GM12865 (cell line): Measurements from ENCODE around the gene IGSF23.
"Not testable (repeated sequence)": the region's sequence is repeated elsewhere in the genome, so short reads cannot be mapped to it uniquely, and the experiment has no call there.

ENCODE experiments used
- DNase-seq: peaks from one replicate; pipeline ENCODE4 v3.0.0; 2010; ENCODE audit warnings: low read depth
- H3K4me3 ChIP-seq: 2 replicates; pipeline ENCODE4 v1.5.1; 2011; ENCODE audit warnings: mild to moderate bottlenecking, low read depth, low read length, control low read depth
- CTCF ChIP-seq: IDR thresholded peaks from 2 replicates; pipeline ENCODE4 v1.5.1; 2011; ENCODE audit warnings: low read length, control low read depth, low read depth, inconsistent platforms; ENCODE audit not compliant: insufficient read depth; ENCODE audit errors: missing control alignments

IGSF23 gene

GRCh38 chr19:44587963-44588770, 25.2 kb upstream of the IGSF23 start:
- no peak overlapping the region for H3K4me3 ChIP-seq
- peak; percentile 10 for DNase-seq
- TF ChIP-seq CTCF: no peak

GRCh38 chr19:44588771-44589112, 24.6 kb upstream of the IGSF23 start:
- H3K4me3 ChIP-seq: no peak overlapping the region
- DNase-seq: no peak
- TF ChIP-seq CTCF: no peak

DNA sequence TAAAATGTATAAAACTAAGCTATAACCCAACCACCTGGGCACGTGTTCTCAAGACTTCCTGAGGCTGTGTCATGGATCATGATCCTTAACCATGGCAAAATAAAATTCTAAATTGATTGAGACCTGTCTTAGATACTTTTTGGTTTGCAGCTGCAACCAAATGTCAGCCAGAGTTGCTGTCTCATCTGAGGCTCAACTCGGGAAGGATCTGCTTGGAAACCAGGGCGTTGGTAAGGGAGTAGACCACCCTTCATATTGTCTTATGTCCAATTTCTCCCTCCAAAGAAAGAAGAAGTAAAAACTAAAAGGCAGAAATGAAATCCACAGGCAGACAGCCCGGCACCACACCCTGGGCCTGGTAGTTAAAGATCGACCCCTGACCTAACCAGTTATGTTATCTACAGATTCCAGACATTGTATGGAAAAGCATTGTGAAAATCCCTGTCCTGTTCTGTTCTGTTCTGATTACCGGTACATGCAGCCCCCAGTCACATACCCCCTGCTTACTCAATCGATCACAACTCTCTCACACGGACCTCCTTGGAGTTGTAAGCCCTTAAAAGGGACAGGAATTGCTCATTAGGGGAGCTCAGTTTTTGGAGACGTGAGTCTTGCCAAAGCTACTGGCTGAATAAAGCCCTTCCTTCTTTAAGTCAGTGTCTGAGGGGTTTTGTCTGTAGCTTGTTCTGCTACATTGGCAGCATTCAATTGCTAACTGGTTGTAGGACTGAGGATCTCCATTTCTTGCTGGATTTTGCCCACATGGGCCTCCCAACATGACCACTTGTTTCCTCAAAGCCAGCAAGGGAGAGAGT, 22.9 kb upstream of the IGSF23 start:
- H3K4me3 ChIP-seq: no peak overlapping the region
- no peak for TF ChIP-seq CTCF
- no peak for DNase-seq

GRCh38 chr19:44591340-44591993, 21.9 kb upstream of the IGSF23 start:
- H3K4me3 ChIP-seq, DNase-seq: not testable (repeated sequence)

- no peak for DNase-seq
- TF ChIP-seq CTCF: no peak
- no peak overlapping the region for H3K4me3 ChIP-seq
Observed at GRCh38 chr19:44592451-44592890, 20.9 kb upstream of the IGSF23 start.

DNA sequence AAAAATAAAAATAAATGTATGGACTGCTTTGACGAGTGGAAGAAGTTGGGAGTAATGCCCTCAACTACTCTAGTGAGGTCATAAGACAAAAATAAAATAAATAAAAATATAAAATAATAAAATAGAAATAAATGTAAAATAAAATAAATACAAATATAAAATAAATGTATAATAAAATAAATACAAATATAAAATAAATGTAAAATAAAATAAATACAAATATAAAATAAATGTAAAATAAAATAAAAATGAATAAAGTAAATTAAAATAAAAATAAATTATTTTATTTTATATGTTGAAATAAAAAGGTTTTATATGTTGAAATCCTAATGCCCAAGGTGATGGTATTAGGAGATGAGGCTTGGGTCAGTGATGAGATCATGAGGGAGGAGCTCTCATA, 20.1 kb upstream of the IGSF23 start:
- DNase-seq: no peak
- H3K4me3 ChIP-seq: no peak overlapping the region
- TF ChIP-seq CTCF: no peak

GRCh38 chr19:44593866-44594266, 19.5 kb upstream of the IGSF23 start:
- DNase-seq, H3K4me3 ChIP-seq: not testable (repeated sequence)
